HepG2 (cell line): ENCODE results near the gene STPG4. TPM values are rescaled to one million over a fixed set of nuclear protein-coding genes. Genes with fewer than 3 reads are reported as not detected.
A peak's percentile ranks its signal among the peaks of the same experiment; 100 is the strongest.

Experiments used
- FOSL2 ChIP-seq: sonication (generic); formaldehyde crosslinking; IDR thresholded peaks from 2 replicates; pipeline ENCODE4 v1.4.0; 2020; ENCODE audit warnings: missing genetic modification reagents
- FOXK1 ChIP-seq: sonication (generic); formaldehyde crosslinking; IDR thresholded peaks from 2 replicates; pipeline ENCODE4 v1.4.0; 2020; ENCODE audit warnings: low read depth, missing genetic modification reagents, borderline replicate concordance
- IRF2 ChIP-seq: IDR thresholded peaks from 2 replicates; pipeline ENCODE4 v1.6.1; 2018; ENCODE audit warnings: missing genetic modification reagents, missing compliant biosample characterization
- JDP2 ChIP-seq: sonication (generic); formaldehyde crosslinking; IDR thresholded peaks from 2 replicates; pipeline ENCODE4 v1.8.1; 2022; ENCODE audit warnings: missing genetic modification reagents, borderline replicate concordance
- LCORL ChIP-seq, 2 experiments: fragments of 450-650 bp in 1 of 2; sonication (generic) in 1 of 2; formaldehyde crosslinking in 1 of 2; IDR thresholded peaks; 2 replicates each; pipeline versions ENCODE4 v1.5.0 to v1.6.1; 2017 to 2020; ENCODE audit warnings: antibody characterized with exemption in 1 of 2, missing genetic modification reagents in 1 of 2
- MAFF ChIP-seq: IDR thresholded peaks from 2 replicates; pipeline ENCODE4 v1.6.1; 2011; ENCODE audit warnings: low read depth, low read length, improper control_type of control experiment
- TGIF2 ChIP-seq: IDR thresholded peaks from 2 replicates; pipeline ENCODE4 v1.6.1; 2016; ENCODE audit warnings: control low read depth, missing compliant biosample characterization
- YEATS4 ChIP-seq: sonication (generic); formaldehyde crosslinking; IDR thresholded peaks from 2 replicates; pipeline ENCODE4 v1.4.0; 2020; ENCODE audit warnings: missing genetic modification reagents, borderline replicate concordance
- polyA plus RNA-seq, 8 experiments: library from polyadenylated mRNA; depleted of rRNA in 3 of 8; stranded (reverse) in 7 of 8; unstranded in 1 of 8; fragments of >200 nt; fragmentation: Illumina TruSeq in 4 of 8; extraction: Trizol in 4 of 8; gene quantifications; 2 replicates each; pipeline versions ENCODE4 v1.2.1 to v1.2.3, GENCODE V29; 2011 to 2016; ENCODE audit warnings: low read depth in 4 of 8, missing spikeins in 1 of 8, mixed read lengths in 1 of 8; ENCODE audit not compliant: insufficient read depth in 1 of 8
- total RNA-seq, 5 experiments: library from RNA; depleted of rRNA; stranded (reverse); fragments of >200 nt; fragmentation: Illumina TruSeq; extraction: Trizol; gene quantifications; 2 replicates each; pipeline ENCODE4 v1.2.3, GENCODE V29; 2016; ENCODE audit warnings: low read depth in 1 of 5
- TF ChIP-seq, protein P1 (sequence below): sonication (generic); formaldehyde crosslinking; IDR thresholded peaks from 2 replicates; pipeline ENCODE4 v1.9.0; 2021; ENCODE audit warnings: missing genetic modification reagents, borderline replicate concordance
- TF ChIP-seq, protein P2 (sequence below), 2 experiments: sonication (generic) in 1 of 2; formaldehyde crosslinking in 1 of 2; IDR thresholded peaks; 2 replicates each; pipeline versions ENCODE4 v1.5.1 to v1.6.1; 2011 to 2020; ENCODE audit warnings: borderline replicate concordance in 1 of 2, low read depth in 1 of 2, low read length in 1 of 2, mild to moderate bottlenecking in 1 of 2, missing genetic modification reagents in 1 of 2, moderate library complexity in 1 of 2
- TF ChIP-seq, protein P3 (sequence below): sonication (generic); formaldehyde crosslinking; IDR thresholded peaks from 2 replicates; pipeline ENCODE4 v1.4.0; 2020; ENCODE audit warnings: low read depth, mild to moderate bottlenecking, missing genetic modification reagents

The STPG4 gene
- total and polyA plus RNA-seq, 2 of the 13 experiments (the other 11 are each of a cell fraction or from before 2014, with no cell fraction given), result 0.11 to 0.15 TPM

DNA sequence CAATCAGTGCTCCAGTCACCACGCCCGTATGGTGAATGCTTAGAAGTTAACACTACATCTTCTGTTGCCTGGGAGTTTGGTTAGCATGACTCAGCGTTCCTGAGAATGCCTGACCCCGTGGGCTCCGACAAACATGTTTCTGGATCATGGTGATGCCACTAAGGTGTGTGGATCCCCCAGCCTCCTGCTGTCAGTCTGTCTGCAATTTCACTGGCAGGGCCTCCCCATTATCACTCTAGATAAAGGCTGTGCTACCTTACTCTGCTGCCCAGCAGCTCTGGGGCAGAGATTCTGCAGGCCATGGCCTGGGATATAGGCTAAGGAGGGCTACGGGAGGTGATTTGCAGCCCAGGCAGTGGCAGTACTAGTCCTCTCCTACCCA lies 66.0 kb downstream of the STPG4 start (continued):
- TF ChIP-seq LCORL (IDR thresholded peaks at IDR 0.05), result no peak
- 0 out of 2 replicates have a peak, but pooled peaks have one; percentile 40 for TF ChIP-seq LCORL (CRISPR knock-in tag; IDR thresholded peaks at IDR 0.05)
- TF ChIP-seq MAFF, result peak; percentile 92
- TF ChIP-seq TGIF2 (CRISPR knock-in tag), result no peak
- TF ChIP-seq, protein P1, sequence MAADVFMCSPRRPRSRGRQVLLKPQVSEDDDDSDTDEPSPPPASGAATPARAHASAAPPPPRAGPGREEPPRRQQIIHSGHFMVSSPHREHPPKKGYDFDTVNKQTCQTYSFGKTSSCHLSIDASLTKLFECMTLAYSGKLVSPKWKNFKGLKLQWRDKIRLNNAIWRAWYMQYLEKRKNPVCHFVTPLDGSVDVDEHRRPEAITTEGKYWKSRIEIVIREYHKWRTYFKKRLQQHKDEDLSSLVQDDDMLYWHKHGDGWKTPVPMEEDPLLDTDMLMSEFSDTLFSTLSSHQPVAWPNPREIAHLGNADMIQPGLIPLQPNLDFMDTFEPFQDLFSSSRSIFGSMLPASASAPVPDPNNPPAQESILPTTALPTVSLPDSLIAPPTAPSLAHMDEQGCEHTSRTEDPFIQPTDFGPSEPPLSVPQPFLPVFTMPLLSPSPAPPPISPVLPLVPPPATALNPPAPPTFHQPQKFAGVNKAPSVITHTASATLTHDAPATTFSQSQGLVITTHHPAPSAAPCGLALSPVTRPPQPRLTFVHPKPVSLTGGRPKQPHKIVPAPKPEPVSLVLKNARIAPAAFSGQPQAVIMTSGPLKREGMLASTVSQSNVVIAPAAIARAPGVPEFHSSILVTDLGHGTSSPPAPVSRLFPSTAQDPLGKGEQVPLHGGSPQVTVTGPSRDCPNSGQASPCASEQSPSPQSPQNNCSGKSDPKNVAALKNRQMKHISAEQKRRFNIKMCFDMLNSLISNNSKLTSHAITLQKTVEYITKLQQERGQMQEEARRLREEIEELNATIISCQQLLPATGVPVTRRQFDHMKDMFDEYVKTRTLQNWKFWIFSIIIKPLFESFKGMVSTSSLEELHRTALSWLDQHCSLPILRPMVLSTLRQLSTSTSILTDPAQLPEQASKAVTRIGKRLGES (CRISPR knock-in tag), result no peak
- no peak for TF ChIP-seq JDP2 (CRISPR knock-in tag)
- no peak for TF ChIP-seq YEATS4
- TF ChIP-seq FOSL2 (CRISPR knock-in tag), result 0 out of 2 replicates have a peak, but pooled peaks have one; percentile 64
- TF ChIP-seq IRF2 (CRISPR knock-in tag), result no peak
- TF ChIP-seq, protein P2, sequence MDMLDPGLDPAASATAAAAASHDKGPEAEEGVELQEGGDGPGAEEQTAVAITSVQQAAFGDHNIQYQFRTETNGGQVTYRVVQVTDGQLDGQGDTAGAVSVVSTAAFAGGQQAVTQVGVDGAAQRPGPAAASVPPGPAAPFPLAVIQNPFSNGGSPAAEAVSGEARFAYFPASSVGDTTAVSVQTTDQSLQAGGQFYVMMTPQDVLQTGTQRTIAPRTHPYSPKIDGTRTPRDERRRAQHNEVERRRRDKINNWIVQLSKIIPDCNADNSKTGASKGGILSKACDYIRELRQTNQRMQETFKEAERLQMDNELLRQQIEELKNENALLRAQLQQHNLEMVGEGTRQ (IDR thresholded peaks at IDR 0.05; ENCODE audit: low read depth, low read length), result no peak
- TF ChIP-seq, protein P2 (CRISPR knock-in tag; IDR thresholded peaks at IDR 0.05; ENCODE audit: borderline replicate concordance), result no peak
- TF ChIP-seq FOXK1 (CRISPR knock-in tag), result no peak
- TF ChIP-seq, protein P3, sequence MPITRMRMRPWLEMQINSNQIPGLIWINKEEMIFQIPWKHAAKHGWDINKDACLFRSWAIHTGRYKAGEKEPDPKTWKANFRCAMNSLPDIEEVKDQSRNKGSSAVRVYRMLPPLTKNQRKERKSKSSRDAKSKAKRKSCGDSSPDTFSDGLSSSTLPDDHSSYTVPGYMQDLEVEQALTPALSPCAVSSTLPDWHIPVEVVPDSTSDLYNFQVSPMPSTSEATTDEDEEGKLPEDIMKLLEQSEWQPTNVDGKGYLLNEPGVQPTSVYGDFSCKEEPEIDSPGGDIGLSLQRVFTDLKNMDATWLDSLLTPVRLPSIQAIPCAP, result no peak
